Suprapubic skin (tissue), 4 donors: Measurements from ENCODE around the gene PTPRJ. TPM values are rescaled to one million over a fixed set of nuclear protein-coding genes. Genes with fewer than 3 reads are reported as not detected.

Source experiments
- DNase-seq, 2 donors: peaks; one replicate each; pipeline ENCODE4 v3.0.0-alpha.2; 2019; ENCODE audit warnings: low spot score in 2 of 2
- H3K27ac ChIP-seq: fragments of 200-600 bp; sonication (generic); one replicate; pipeline ENCODE4 v1.5.1; 2019
- H3K27me3 ChIP-seq: fragments of 200-600 bp; sonication (generic); one replicate; pipeline ENCODE4 v1.5.1; 2019
- H3K36me3 ChIP-seq: fragments of 200-600 bp; sonication (generic); one replicate; pipeline ENCODE4 v1.5.1; 2019
- H3K4me1 ChIP-seq: fragments of 200-600 bp; sonication (generic); one replicate; pipeline ENCODE4 v1.5.1; 2019
- H3K4me3 ChIP-seq: fragments of 200-600 bp; sonication (generic); one replicate; pipeline ENCODE4 v1.5.1; 2019; ENCODE audit warnings: mild to moderate bottlenecking
- H3K9me3 ChIP-seq: fragments of 200-600 bp; sonication (generic); one replicate; pipeline ENCODE4 v1.5.1; 2019
- EP300 ChIP-seq: sonication (generic); formaldehyde crosslinking; IDR thresholded peaks from one replicate; pipeline ENCODE4 v1.6.1; 2017; ENCODE audit warnings: antibody characterized with exemption
- POLR2A ChIP-seq, 2 donors: fragments of 450-650 bp; IDR thresholded peaks; one replicate each; pipeline ENCODE4 v1.6.1; 2017; ENCODE audit warnings: antibody characterized with exemption in 2 of 2, mild to moderate bottlenecking in 2 of 2, moderate library complexity in 2 of 2
- POLR2AphosphoS5 ChIP-seq, 3 donors: sonication (generic); formaldehyde crosslinking; IDR thresholded peaks; one replicate each; pipeline ENCODE4 v1.6.1; 2017; ENCODE audit warnings: antibody characterized with exemption in 3 of 3
- WGBS: methylation state at CpG from one replicate; pipeline ENCODE4 v1.1.5; 2018; 5-methylcytosine and 5-hydroxymethylcytosine counted together
- total RNA-seq, 4 donors: library from RNA; depleted of rRNA; stranded (reverse); fragments of >200 nt; gene quantifications; one replicate each; pipeline ENCODE4 v1.1.0, GENCODE V29; 2016
- TF ChIP-seq, protein P1 (sequence below), 2 donors: fragments of 200-600 bp in 1 of 2; fragments of 450-650 bp in 1 of 2; sonication (generic) in 1 of 2; IDR thresholded peaks; one replicate each; pipeline ENCODE4 v1.5.1; 2016 to 2019; ENCODE audit warnings: antibody characterized with exemption in 2 of 2, mild to moderate bottlenecking in 1 of 2, moderate library complexity in 1 of 2

The PTPRJ gene
- total RNA-seq, 4 donors from 2014 or later = 4.0 to 15.5 (median 13.1) TPM

DNA sequence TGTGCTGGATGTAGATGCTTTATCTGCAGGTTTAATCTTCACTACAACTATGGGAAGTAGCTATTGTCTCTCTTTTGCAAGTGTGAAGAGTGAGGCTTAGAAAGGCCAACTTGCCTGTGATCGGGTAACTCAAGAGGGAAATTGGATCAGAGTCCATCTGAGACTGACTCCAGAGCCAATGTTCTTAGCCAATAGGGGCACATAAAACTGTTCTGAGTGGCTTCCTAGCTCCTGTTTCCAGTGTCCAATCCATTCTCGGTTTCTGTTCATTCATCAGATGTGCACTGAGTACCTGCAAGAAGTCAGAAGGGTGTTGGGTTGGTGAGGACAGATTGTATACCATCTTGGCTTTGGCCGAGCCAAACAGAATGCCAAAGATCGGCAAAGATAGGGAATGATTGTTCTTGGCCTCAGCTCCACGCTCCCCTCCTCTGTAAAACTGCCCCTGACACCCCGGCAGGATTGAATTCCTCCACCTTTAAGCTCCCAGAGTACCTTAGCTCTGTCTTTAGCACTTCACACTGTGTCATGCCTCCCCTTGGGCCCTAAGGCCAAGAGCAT, 100.0 kb downstream of the PTPRJ start:
- 93% methylated on average over 6 of the region's 6 CpGs for WGBS
- TF ChIP-seq EP300 (no peak), POLR2AphosphoS5 (IDR thresholded peaks at IDR 0.05) (no peak), POLR2A (IDR thresholded peaks at IDR 0.05) (no peak)
- TF ChIP-seq, protein P1, sequence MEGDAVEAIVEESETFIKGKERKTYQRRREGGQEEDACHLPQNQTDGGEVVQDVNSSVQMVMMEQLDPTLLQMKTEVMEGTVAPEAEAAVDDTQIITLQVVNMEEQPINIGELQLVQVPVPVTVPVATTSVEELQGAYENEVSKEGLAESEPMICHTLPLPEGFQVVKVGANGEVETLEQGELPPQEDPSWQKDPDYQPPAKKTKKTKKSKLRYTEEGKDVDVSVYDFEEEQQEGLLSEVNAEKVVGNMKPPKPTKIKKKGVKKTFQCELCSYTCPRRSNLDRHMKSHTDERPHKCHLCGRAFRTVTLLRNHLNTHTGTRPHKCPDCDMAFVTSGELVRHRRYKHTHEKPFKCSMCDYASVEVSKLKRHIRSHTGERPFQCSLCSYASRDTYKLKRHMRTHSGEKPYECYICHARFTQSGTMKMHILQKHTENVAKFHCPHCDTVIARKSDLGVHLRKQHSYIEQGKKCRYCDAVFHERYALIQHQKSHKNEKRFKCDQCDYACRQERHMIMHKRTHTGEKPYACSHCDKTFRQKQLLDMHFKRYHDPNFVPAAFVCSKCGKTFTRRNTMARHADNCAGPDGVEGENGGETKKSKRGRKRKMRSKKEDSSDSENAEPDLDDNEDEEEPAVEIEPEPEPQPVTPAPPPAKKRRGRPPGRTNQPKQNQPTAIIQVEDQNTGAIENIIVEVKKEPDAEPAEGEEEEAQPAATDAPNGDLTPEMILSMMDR (IDR thresholded peaks at IDR 0.05) = no peak
- H3K4me1 ChIP-seq = peaks cover 14% of the 10 kb centered on the region
- H3K36me3 ChIP-seq = no peaks in the 10 kb centered on the region
- H3K4me3 ChIP-seq = no peak overlapping the region
- DNase-seq = no peak
- H3K9me3 ChIP-seq = no peaks in the 10 kb centered on the region
- no peaks in the 10 kb centered on the region for H3K27me3 ChIP-seq
- no peak overlapping the region for H3K27ac ChIP-seq

DNA sequence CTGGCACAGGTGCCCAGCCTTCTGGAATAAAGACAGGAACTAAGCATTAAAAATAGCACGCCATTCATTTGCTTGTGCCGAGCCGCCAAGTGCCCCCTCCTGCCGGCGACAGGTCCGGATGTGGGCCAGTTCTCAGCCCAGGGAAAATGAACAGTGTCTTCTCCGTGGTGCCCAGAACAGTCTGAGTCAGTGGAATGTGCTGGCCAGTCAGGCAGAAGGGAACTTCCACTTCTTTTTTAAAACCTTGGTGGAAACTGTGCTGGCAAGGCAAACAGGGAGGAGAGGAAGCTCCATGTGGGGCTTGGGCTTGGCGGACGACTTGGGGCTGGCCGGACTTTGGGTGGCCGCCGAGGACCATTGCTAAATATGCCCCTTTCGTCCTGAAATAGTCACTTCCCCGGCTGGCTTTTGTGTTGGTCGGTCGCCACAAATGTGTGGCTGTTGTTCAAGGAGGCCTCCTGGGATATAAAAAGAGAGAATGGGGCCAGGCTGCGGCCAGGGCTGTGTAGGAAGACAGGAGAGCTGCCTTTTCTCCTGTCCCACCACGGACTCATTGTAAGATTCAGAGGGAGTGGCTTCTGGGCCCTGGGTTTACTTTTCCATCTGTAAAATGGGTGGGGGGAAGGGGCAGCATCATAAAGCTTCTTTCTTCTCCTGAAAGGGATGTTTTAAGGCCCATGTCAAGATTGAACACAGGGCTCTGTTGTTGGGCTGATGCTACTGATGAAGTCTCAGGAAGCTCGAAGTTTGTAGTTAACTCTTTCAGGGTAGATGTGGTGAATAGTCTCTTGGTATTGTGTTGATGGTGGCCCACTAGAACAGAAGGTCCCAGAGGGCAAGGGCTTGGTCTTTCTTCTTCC, 101.0 kb downstream of the PTPRJ start:
- Histone ChIP-seq H3K4me3 (no peak overlapping the region), H3K4me1 (peaks cover 14% of the 10 kb centered on the region), H3K9me3 (no peaks in the 10 kb centered on the region), H3K27ac (peak overlapping the region; percentile 11), H3K27me3 (no peaks in the 10 kb centered on the region), H3K36me3 (no peaks in the 10 kb centered on the region)
- TF ChIP-seq, protein P1 (IDR thresholded peaks at IDR 0.05) = no peak
- TF ChIP-seq POLR2A (IDR thresholded peaks at IDR 0.05) (no peak), EP300 (no peak), POLR2AphosphoS5 (IDR thresholded peaks at IDR 0.05) (no peak)
- 42% methylated on average over 19 of the region's 19 CpGs for WGBS
- peak; percentile 66 to 84 for DNase-seq

DNA sequence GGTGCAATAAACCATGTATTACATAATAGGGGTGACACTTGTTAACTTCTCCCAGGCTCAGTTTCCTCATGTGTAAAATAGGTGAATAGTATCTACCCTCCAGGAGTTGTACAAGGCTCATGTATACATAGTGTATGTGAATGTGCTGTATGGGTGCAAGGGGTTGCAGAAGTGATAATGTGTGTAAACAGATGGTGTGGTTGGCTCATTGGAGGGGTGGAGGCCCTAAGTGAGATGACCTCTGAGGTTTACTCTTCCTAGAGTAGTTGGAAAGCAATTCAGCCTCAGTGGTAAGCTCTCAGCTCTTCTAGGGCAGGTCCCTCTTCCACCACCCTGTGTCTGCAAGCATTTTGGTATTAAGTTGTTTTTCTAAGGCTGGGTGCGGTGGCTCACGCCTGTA, 102.4 kb downstream of the PTPRJ start:
- 95% methylated on average over 2 of the region's 2 CpGs for WGBS
- no peak for DNase-seq
- no peaks in the 10 kb centered on the region for H3K36me3 ChIP-seq
- H3K9me3 ChIP-seq = no peaks in the 10 kb centered on the region
- H3K4me1 ChIP-seq = peaks cover 14% of the 10 kb centered on the region
- TF ChIP-seq, protein P1 (IDR thresholded peaks at IDR 0.05) = no peak
- TF ChIP-seq POLR2AphosphoS5 (IDR thresholded peaks at IDR 0.05) (no peak), POLR2A (IDR thresholded peaks at IDR 0.05) (no peak), EP300 (no peak)
- H3K27me3 ChIP-seq = no peaks in the 10 kb centered on the region
- no peak overlapping the region for H3K4me3 ChIP-seq
- no peak overlapping the region for H3K27ac ChIP-seq

DNA sequence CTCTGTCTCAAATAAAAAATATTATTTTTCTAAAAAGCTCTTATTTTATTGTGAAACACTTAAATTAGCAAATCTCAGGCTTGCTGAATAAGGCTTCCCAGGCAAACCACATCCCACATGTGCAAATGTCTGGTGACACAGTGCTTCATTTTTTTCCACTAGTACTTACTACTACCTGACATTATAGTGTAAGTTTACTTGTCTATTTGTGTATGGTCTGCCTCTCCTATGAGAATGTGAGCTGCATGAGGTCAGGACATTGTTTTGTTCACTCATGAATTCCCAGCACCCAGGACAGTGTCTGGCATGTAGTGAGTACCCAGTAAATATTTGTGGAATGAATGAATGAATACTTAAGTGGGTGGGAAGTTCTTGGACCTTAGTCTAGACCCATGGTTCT, 103.1 kb downstream of the PTPRJ start:
- Histone ChIP-seq H3K27ac (no peak overlapping the region), H3K36me3 (no peaks in the 10 kb centered on the region), H3K4me3 (no peak overlapping the region), H3K4me1 (peaks cover 21% of the 10 kb centered on the region), H3K27me3 (no peaks in the 10 kb centered on the region), H3K9me3 (no peaks in the 10 kb centered on the region)
- TF ChIP-seq, protein P1 (IDR thresholded peaks at IDR 0.05) = no peak
- no peak for TF ChIP-seq EP300
- TF ChIP-seq POLR2A (IDR thresholded peaks at IDR 0.05) = no peak
- TF ChIP-seq POLR2AphosphoS5 (IDR thresholded peaks at IDR 0.05) = no peak
- no peak for DNase-seq

DNA sequence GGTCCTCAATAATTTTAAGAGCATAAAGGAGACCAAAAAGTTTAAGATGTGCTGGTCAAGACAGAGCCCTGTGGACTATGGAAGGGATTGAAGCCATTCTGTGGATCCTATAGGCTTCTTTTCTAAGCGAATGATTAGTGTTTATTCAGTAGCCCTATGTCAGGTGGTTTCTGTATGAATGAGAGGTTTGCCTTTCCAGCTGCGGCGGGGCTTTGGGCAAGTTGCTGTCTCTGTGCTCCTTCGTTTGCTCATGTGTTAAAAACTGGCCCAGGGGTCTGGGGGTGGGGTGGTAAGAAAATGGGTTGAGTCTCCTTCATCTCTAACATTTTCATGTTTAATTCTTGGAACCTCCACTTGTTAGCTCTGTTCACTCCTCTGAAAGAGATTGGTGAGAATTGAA, 105.3 kb downstream of the PTPRJ start:
- Histone ChIP-seq H3K9me3 (no peaks in the 10 kb centered on the region), H3K27me3 (no peaks in the 10 kb centered on the region), H3K36me3 (no peaks in the 10 kb centered on the region), H3K4me3 (no peak overlapping the region), H3K4me1 (peaks cover 18% of the 10 kb centered on the region), H3K27ac (no peak overlapping the region)
- no peak for TF ChIP-seq POLR2A (IDR thresholded peaks at IDR 0.05)
- no peak for TF ChIP-seq POLR2AphosphoS5 (IDR thresholded peaks at IDR 0.05)
- TF ChIP-seq, protein P1 (IDR thresholded peaks at IDR 0.05) = no peak
- TF ChIP-seq EP300 = no peak
- WGBS = 95% methylated on average over 4 of the region's 4 CpGs
- DNase-seq = no peak
